Astrocyte of the spinal cord (primary cell): ENCODE measurements around the gene CABP1.
A peak's percentile ranks its signal among the peaks of the same experiment; 100 is the strongest.

Source experiments
- DNase-seq: peaks from one replicate; pipeline ENCODE4 v3.0.0; 2011; ENCODE audit warnings: low read depth, low spot score
- H3K4me3 ChIP-seq: 2 replicates; pipeline ENCODE4 v1.5.1; 2011; ENCODE audit warnings: low read depth, mild to moderate bottlenecking, low read length, moderate library complexity
- CTCF ChIP-seq: IDR thresholded peaks from 2 replicates; pipeline ENCODE4 v1.5.1; 2012; ENCODE audit warnings: low read depth, mild to moderate bottlenecking, low read length, inconsistent platforms
- in situ Hi-C: cut with HindIII; loops from 2 replicates; pipeline ENCODE4 v1.10.0; 2017; ENCODE audit warnings: low sequenced_read_pairs

The CABP1 gene

GRCh38 chr12:120710805-120711296 is 70.4 kb downstream of the CABP1 start:
- H3K4me3 ChIP-seq: peak overlapping the region; percentile 80
- no peak for DNase-seq
- TF ChIP-seq CTCF: no peak
- in situ Hi-C loops: no loop called here

GRCh38 chr12:120711411-120711810 is 71.0 kb downstream of the CABP1 start:
- no peak for DNase-seq
- H3K4me3 ChIP-seq: peak overlapping the region; percentile 80
- TF ChIP-seq CTCF: no peak
- in situ Hi-C loops: no loop called here

- H3K4me3 ChIP-seq: no peak overlapping the region
- in situ Hi-C loops: no loop called here
- TF ChIP-seq CTCF: no peak
- no peak for DNase-seq
These were observed 72.2 kb downstream of the CABP1 start for GRCh38 chr12:120712610-120713009.

GRCh38 chr12:120713861-120714482 is 73.5 kb downstream of the CABP1 start:
- no peak overlapping the region for H3K4me3 ChIP-seq
- in situ Hi-C loops: no loop called here
- peak; percentile 74 for DNase-seq
- peak; percentile 81 for TF ChIP-seq CTCF
